GM23248 (cell line): ENCODE results near the gene NUP133.

ENCODE experiments used
- EZH2 ChIP-seq: fragments of 200-600 bp; sonication (generic); IDR thresholded peaks from 2 replicates; pipeline ENCODE4 v1.6.1; 2018; ENCODE audit warnings: antibody characterized with exemption, mild to moderate bottlenecking; ENCODE audit not compliant: insufficient read depth, poor library complexity, severe bottlenecking
- EZH2phosphoT487 ChIP-seq: fragments of 200-600 bp; sonication (generic); IDR thresholded peaks from 2 replicates; pipeline ENCODE4 v1.6.1; 2018; ENCODE audit warnings: antibody characterized with exemption, moderate library complexity, mild to moderate bottlenecking, low read depth; ENCODE audit not compliant: insufficient read depth

DNA sequence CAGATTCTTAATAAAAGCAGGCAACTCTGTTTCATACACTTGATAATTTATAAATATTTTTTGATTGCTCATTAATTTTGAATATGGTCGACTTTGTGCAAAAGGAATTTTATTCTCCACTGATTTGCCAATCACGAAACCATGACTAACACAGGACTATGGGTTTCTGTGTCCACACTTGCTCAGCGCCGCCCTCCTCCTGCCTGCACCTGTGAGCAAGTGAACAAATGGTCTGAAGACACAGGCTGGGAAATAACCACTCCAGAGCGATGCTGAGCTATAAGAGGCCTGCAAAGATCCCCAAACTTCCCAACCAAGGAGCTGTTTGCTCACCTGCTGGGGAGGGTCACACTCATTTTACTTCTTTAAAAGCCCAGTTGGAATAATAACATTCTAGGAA is 30.8 kb upstream of the NUP133 start:
- no peak for TF ChIP-seq EZH2phosphoT487
- TF ChIP-seq EZH2, result no peak
